ENCODE measurements around the gene OR2T2. TPM values are rescaled to one million over a fixed set of nuclear protein-coding genes. Genes with fewer than 3 reads are reported as not detected.
"Not testable (repeated sequence)": the region's sequence is repeated elsewhere in the genome, so short reads cannot be mapped to it uniquely, and the experiment has no call there.

Gene OR2T2
- total RNA-seq, 1 experiment from 2014 or later: not detected

GRCh38 chr1:248450466-248451145 lies 5.2 kb downstream of the OR2T2 start:
- not testable (repeated sequence) for H3K23me2 ChIP-seq (ENCODE audit: insufficient read length, low read depth, low read length, poor library complexity, severe bottlenecking); H3K27me3 Mint-ChIP-seq (ENCODE audit: low read depth); H4K5ac ChIP-seq (ENCODE audit: insufficient read length, low read depth, low read length); H3K79me2 ChIP-seq (ENCODE audit: insufficient read depth, low read length); H2BK12ac ChIP-seq (ENCODE audit: insufficient read length, low read depth, low read length); H4K8ac ChIP-seq (replicated peaks; ENCODE audit: insufficient read length, low read depth, low read length); H3K27ac ChIP-seq (ENCODE audit: insufficient read length, low read depth, low read length); H3K14ac ChIP-seq (ENCODE audit: insufficient read depth, low read length); H3K4me3 Mint-ChIP-seq; H3K36me3 Mint-ChIP-seq (ENCODE audit: insufficient read depth in 1 of 3, low read depth in 3 of 3); H3K4me1 ChIP-seq (ENCODE audit: insufficient read depth, low read length); DNase-seq; H3T11ph ChIP-seq (ENCODE audit: low read length); H2AFZ ChIP-seq (ENCODE audit: low read length); H3K9ac ChIP-seq (ENCODE audit: extremely low read depth, insufficient read length, low read length); H2BK120ac ChIP-seq (ENCODE audit: low read depth, low read length, poor library complexity, severe bottlenecking); H4K20me1 ChIP-seq (ENCODE audit: control insufficient read depth, insufficient read depth, insufficient read length); H4K91ac ChIP-seq (ENCODE audit: insufficient read length, low read depth, low read length); H3K4me2 ChIP-seq (ENCODE audit: insufficient read depth, insufficient read length, low read length); H3K23ac ChIP-seq (ENCODE audit: insufficient read length, low read depth, low read length); H3K27ac Mint-ChIP-seq; H2BK20ac ChIP-seq (ENCODE audit: low read depth, low read length, poor library complexity, severe bottlenecking); H3K27me3 ChIP-seq (ENCODE audit: insufficient read depth, low read length); H3K4ac ChIP-seq (ENCODE audit: low read depth, low read length); H3K9me3 ChIP-seq (ENCODE audit: control insufficient read depth, low read depth, low read length); H3K18ac ChIP-seq (ENCODE audit: insufficient read length, low read depth, low read length); H3K4me1 Mint-ChIP-seq; H2BK15ac ChIP-seq (ENCODE audit: low read depth, low read length); H3K56ac ChIP-seq (ENCODE audit: insufficient read length, low read depth, low read length); H2BK5ac ChIP-seq (ENCODE audit: insufficient read length, low read length); H3K79me1 ChIP-seq (ENCODE audit: insufficient read depth, low read depth, low read length, poor library complexity, severe bottlenecking); H2AK5ac ChIP-seq (ENCODE audit: insufficient read length, low read length)
- peaks cover 26 to 30% of the 10 kb centered on the region in 2 experiments for H3K9me3 Mint-ChIP-seq
- WGBS (ENCODE audit: extremely low coverage, insufficient read length, low lambda C conversion rate): no CpG with 5 or more reads among the region's 5 CpGs

- not testable (repeated sequence) for H2AK5ac ChIP-seq (ENCODE audit: insufficient read length, low read length); H2BK20ac ChIP-seq (ENCODE audit: low read depth, low read length, poor library complexity, severe bottlenecking); H4K91ac ChIP-seq (ENCODE audit: insufficient read length, low read depth, low read length); H3T11ph ChIP-seq (ENCODE audit: low read length); H3K18ac ChIP-seq (ENCODE audit: insufficient read length, low read depth, low read length); H3K56ac ChIP-seq (ENCODE audit: insufficient read length, low read depth, low read length); H3K4me1 Mint-ChIP-seq; H3K27ac ChIP-seq (ENCODE audit: insufficient read length, low read depth, low read length); H4K5ac ChIP-seq (ENCODE audit: insufficient read length, low read depth, low read length); H3K36me3 Mint-ChIP-seq (ENCODE audit: insufficient read depth in 1 of 3, low read depth in 3 of 3); H4K20me1 ChIP-seq (ENCODE audit: control insufficient read depth, insufficient read depth, insufficient read length); H2BK15ac ChIP-seq (ENCODE audit: low read depth, low read length); H3K4me3 Mint-ChIP-seq; H2BK120ac ChIP-seq (ENCODE audit: low read depth, low read length, poor library complexity, severe bottlenecking); DNase-seq; H3K4me2 ChIP-seq (ENCODE audit: insufficient read depth, insufficient read length, low read length); H3K14ac ChIP-seq (ENCODE audit: insufficient read depth, low read length); H3K27me3 ChIP-seq (ENCODE audit: insufficient read depth, low read length); H3K27me3 Mint-ChIP-seq (ENCODE audit: low read depth); H2AFZ ChIP-seq (ENCODE audit: low read length); H2BK12ac ChIP-seq (ENCODE audit: insufficient read length, low read depth, low read length); H3K9me3 ChIP-seq (ENCODE audit: control insufficient read depth, low read depth, low read length); H3K23me2 ChIP-seq (ENCODE audit: insufficient read length, low read depth, low read length, poor library complexity, severe bottlenecking); H3K23ac ChIP-seq (ENCODE audit: insufficient read length, low read depth, low read length); H3K79me1 ChIP-seq (ENCODE audit: insufficient read depth, low read depth, low read length, poor library complexity, severe bottlenecking); H3K9ac ChIP-seq (ENCODE audit: extremely low read depth, insufficient read length, low read length); H2BK5ac ChIP-seq (ENCODE audit: insufficient read length, low read length); H4K8ac ChIP-seq (replicated peaks; ENCODE audit: insufficient read length, low read depth, low read length); H3K4ac ChIP-seq (ENCODE audit: low read depth, low read length); H3K4me1 ChIP-seq (ENCODE audit: insufficient read depth, low read length); H3K27ac Mint-ChIP-seq; H3K79me2 ChIP-seq (ENCODE audit: insufficient read depth, low read length)
- peaks cover 18 to 21% of the 10 kb centered on the region in 2 experiments for H3K9me3 Mint-ChIP-seq
- no CpG with 5 or more reads among the region's 7 CpGs for WGBS (ENCODE audit: extremely low coverage, insufficient read length, low lambda C conversion rate)
These were observed 8.2 kb downstream of the OR2T2 start for GRCh38 chr1:248453619-248454018.

All from H9 (cell line).